ENCODE results near the gene ZNF133. TPM values are rescaled to one million over a fixed set of nuclear protein-coding genes. Genes with fewer than 3 reads are reported as not detected.

The ZNF133 gene
- total RNA-seq, 2 donors from 2014 or later, result 5.9 to 7.8 TPM

DNA sequence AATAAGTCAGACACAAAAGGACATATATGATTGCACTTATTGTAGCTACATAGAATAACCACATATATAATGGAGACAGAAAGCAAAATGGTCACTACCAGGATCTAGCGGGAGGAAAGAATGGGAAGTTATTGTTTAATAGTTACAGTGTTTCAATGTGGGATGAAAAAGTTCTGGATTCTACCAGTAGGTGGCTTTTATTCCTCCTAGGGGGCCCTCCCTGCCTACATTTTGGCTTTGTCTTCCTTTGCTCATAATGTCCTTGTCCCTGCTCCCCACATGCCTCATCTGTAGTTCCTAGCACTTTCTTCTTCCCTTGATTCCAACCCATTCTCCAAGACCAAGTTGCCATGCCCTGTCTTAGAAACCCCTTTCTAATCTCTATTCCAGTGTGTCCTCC is 16.3 kb downstream of the ZNF133 start:
- ATAC-seq, result no peak
- peaks cover 8% of the 10 kb centered on the region for H3K36me3 Mint-ChIP-seq (ENCODE audit: low read depth)

DNA sequence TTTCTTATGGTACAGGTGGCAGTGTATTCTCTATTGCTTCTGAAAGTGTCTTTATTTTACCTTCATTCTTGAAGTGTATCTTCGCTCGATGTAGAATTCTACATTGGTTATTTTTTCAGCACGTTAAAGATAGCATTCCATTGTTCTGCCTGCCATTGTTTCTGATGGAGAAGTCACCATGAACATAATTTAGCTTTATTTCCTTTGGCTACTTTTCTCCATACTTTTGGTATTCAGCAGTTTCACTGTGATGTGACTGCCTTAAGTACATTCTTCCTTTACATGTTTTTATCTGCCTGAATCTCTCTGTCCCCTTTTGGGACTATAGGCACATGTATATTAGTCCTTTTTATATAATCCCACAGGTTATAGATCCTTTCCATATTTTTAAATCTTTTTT is 19.0 kb downstream of the ZNF133 start:
- Mint-ChIP-seq H3K4me3 (no peak overlapping the region), H3K27me3 (no peaks in the 10 kb centered on the region), H3K27ac (no peak overlapping the region), H3K36me3 (ENCODE audit: low read depth) (peaks cover 3% of the 10 kb centered on the region), H3K4me1 (peaks cover 5% of the 10 kb centered on the region)
- DNase-seq (no peak), ATAC-seq (no peak)
- H3K9me3 ChIP-seq (ENCODE audit: control insufficient read depth, low read length, poor library complexity, severe bottlenecking), result no peaks in the 10 kb centered on the region

More for the DNA sequence above, 16.3 kb downstream of the ZNF133 start:
- no peaks in the 10 kb centered on the region for H3K9me3 ChIP-seq (ENCODE audit: control insufficient read depth, low read length, poor library complexity, severe bottlenecking)
- no peak for DNase-seq
- no peak overlapping the region for H3K27ac Mint-ChIP-seq
- no peaks in the 10 kb centered on the region for H3K27me3 Mint-ChIP-seq
- H3K4me1 Mint-ChIP-seq, result peaks cover 5% of the 10 kb centered on the region
- H3K4me3 Mint-ChIP-seq, result no peak overlapping the region

DNA sequence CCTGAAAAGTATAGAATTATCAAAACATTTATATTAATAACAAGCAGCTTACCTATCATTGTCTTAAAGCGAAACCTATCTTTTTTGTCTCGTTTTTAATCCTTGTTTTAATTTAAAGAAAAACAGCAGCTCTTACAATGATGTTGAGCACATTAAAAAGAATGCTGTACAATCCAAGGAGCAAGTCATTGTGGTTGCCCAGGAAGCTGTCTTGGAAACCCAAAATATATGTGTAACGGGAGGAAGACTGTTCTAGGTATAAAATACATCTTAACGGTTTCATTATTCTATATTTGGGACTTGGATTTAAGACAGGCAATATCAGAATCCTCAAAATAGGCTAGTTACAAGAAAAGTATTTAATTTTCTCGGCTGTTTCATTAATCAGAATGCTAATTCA is 21.7 kb downstream of the ZNF133 start:
- no peak for ATAC-seq
- Mint-ChIP-seq H3K27ac (no peak overlapping the region), H3K36me3 (ENCODE audit: low read depth) (peaks cover 5% of the 10 kb centered on the region), H3K27me3 (no peaks in the 10 kb centered on the region), H3K4me1 (peaks cover 3% of the 10 kb centered on the region), H3K4me3 (no peak overlapping the region)
- H3K9me3 ChIP-seq (ENCODE audit: control insufficient read depth, low read length, poor library complexity, severe bottlenecking), result no peaks in the 10 kb centered on the region
- DNase-seq, result no peak

DNA sequence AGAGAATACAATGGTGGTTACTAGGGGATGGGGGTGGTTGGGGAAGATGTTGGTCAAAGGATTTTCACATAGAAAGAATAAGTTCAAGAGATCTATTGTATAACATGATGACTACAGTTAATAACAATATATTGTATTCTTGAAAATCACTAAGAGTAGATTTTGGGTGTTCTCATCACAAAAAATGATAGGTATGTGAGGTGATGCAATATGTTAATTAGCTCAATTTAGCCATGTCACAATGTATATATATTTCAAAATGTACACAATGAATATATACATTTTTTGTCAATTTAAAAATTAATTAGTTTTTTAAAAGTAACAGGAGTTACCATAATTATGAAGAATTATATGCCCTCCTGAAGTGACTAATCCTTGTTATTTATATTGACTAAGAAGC is 22.3 kb downstream of the ZNF133 start:
- Mint-ChIP-seq H3K36me3 (ENCODE audit: low read depth) (peaks cover 5% of the 10 kb centered on the region), H3K27me3 (no peaks in the 10 kb centered on the region), H3K4me3 (no peak overlapping the region)

DNA sequence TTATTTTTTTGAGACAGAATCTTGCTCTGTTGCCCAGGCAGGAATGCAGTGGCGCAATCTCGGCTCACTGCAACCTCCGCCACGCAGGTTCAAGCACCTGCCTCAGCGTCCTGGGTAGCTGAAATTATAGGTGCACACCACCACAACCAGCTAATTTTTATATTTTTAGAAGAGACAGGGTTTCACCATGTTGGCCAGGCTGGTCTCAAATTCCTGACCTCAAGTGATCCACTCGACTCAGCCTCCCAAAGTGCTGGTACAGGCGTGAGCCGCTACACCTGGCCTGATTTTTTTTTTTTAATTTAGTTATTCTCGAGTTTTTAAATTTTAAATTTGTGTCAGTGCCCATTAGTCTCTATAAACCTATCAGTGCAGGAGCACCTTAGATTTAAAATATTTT is 24.4 kb downstream of the ZNF133 start:
- Mint-ChIP-seq H3K27me3 (no peaks in the 10 kb centered on the region), H3K36me3 (ENCODE audit: low read depth) (peaks cover 11% of the 10 kb centered on the region), H3K4me1 (no peaks in the 10 kb centered on the region), H3K4me3 (no peak overlapping the region), H3K27ac (no peak overlapping the region)
- ATAC-seq (no peak), DNase-seq (no peak)
- no peaks in the 10 kb centered on the region for H3K9me3 ChIP-seq (ENCODE audit: control insufficient read depth, low read length, poor library complexity, severe bottlenecking)

More for the DNA sequence above, 22.3 kb downstream of the ZNF133 start:
- DNase-seq (no peak), ATAC-seq (no peak)
- no peak overlapping the region for H3K27ac Mint-ChIP-seq
- H3K4me1 Mint-ChIP-seq, result no peaks in the 10 kb centered on the region
- no peaks in the 10 kb centered on the region for H3K9me3 ChIP-seq (ENCODE audit: control insufficient read depth, low read length, poor library complexity, severe bottlenecking)

DNA sequence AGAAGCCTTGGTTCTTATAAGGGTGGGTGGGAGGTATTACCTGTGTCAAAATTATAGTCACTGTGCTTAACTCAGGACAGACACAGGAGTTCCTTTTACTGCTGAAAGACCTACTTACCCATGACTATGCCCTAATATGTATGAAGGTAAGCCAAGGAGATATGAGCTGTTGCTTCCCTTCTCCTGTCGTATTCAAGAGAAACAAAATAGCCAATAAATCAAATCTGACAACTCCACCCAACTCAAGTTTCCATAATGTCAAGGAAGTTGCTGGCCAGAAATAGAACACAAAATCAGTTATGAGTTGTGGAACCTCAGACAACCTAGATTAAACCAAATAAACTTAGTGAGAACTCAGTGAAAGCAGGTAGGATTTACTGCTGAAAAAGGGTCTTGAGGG is 25.1 kb downstream of the ZNF133 start:
- DNase-seq, result no peak
- H3K36me3 Mint-ChIP-seq (ENCODE audit: low read depth), result peaks cover 11% of the 10 kb centered on the region
- no peak overlapping the region for H3K4me3 Mint-ChIP-seq
- no peaks in the 10 kb centered on the region for H3K9me3 ChIP-seq (ENCODE audit: control insufficient read depth, low read length, poor library complexity, severe bottlenecking)
- no peaks in the 10 kb centered on the region for H3K27me3 Mint-ChIP-seq
- no peak overlapping the region for H3K27ac Mint-ChIP-seq
- ATAC-seq, result no peak
- H3K4me1 Mint-ChIP-seq, result no peaks in the 10 kb centered on the region

DNA sequence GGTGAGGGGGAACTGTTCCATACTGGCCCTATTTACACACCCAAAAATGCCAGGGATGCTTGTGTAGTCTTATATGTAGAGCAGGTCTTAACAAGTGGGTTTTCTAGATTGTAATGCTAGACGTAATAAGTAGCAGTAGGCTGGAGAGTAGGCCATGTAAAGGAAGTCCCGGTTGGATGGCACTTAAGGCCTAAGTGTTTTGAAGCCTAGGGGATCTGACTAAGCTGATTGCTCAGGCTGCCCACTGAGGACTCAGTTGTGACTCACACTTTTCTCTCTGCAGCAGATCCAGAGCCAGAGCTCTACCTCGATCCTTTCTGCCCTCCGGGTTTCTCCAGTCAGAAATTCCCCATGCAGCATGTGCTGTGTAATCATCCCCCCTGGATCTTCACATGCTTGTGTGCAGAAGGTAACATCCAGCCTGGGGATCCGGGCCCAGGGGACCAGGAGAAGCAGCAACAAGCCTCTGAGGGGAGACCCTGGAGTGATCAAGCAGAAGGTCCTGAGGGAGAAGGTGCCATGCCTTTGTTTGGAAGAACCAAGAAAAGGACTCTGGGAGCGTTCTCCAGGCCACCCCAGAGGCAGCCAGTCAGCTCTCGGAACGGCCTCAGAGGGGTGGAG is 26.6 kb downstream of the ZNF133 start:
- Mint-ChIP-seq H3K36me3 (ENCODE audit: low read depth) (peaks cover 7% of the 10 kb centered on the region), H3K27ac (no peak overlapping the region), H3K4me3 (no peak overlapping the region), H3K27me3 (no peaks in the 10 kb centered on the region), H3K4me1 (no peaks in the 10 kb centered on the region)
- DNase-seq (no peak), ATAC-seq (no peak)
- H3K9me3 ChIP-seq (ENCODE audit: control insufficient read depth, low read length, poor library complexity, severe bottlenecking), result no peaks in the 10 kb centered on the region

DNA sequence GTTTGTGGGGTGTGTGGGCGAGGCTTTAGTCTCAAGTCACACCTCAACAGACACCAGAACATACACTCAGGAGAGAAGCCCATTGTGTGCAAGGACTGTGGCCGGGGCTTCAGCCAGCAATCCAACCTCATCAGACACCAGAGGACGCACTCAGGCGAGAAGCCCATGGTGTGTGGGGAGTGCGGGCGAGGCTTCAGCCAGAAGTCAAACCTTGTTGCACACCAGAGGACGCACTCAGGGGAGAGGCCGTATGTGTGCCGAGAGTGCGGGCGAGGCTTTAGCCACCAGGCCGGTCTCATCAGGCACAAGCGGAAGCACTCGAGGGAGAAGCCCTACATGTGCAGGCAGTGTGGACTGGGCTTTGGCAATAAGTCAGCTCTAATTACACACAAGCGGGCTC is 27.8 kb downstream of the ZNF133 start:
- Mint-ChIP-seq H3K36me3 (ENCODE audit: low read depth) (peaks cover 7% of the 10 kb centered on the region), H3K4me1 (no peaks in the 10 kb centered on the region), H3K27ac (no peak overlapping the region), H3K4me3 (no peak overlapping the region), H3K27me3 (no peaks in the 10 kb centered on the region)
- ATAC-seq (no peak), DNase-seq (no peak)
- no peaks in the 10 kb centered on the region for H3K9me3 ChIP-seq (ENCODE audit: control insufficient read depth, low read length, poor library complexity, severe bottlenecking)

DNA sequence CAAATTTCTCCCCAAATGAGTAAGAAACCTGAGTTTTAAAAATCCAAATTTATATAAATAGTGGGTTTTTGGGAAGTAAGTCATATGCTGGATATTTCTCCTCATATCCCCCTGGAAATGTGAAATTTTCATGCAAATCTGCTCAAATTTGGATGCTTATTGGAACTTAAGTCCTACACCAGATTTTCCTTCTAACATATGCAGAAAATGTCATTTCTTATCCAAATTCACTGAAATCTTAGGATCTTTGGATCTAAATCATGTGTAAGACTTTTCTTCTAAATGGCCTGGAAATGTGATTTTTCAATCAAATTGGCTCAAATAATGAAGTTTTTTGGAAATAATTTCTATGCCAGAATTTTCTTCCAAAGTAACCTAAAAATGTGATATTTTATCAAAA is 33.0 kb downstream of the ZNF133 start:
- Mint-ChIP-seq H3K36me3 (ENCODE audit: low read depth) (peaks cover 2% of the 10 kb centered on the region), H3K4me3 (no peak overlapping the region), H3K27me3 (no peaks in the 10 kb centered on the region), H3K27ac (no peak overlapping the region), H3K4me1 (no peaks in the 10 kb centered on the region)
- no peaks in the 10 kb centered on the region for H3K9me3 ChIP-seq (ENCODE audit: control insufficient read depth, low read length, poor library complexity, severe bottlenecking)
- no peak for ATAC-seq
- no peak for DNase-seq

DNA sequence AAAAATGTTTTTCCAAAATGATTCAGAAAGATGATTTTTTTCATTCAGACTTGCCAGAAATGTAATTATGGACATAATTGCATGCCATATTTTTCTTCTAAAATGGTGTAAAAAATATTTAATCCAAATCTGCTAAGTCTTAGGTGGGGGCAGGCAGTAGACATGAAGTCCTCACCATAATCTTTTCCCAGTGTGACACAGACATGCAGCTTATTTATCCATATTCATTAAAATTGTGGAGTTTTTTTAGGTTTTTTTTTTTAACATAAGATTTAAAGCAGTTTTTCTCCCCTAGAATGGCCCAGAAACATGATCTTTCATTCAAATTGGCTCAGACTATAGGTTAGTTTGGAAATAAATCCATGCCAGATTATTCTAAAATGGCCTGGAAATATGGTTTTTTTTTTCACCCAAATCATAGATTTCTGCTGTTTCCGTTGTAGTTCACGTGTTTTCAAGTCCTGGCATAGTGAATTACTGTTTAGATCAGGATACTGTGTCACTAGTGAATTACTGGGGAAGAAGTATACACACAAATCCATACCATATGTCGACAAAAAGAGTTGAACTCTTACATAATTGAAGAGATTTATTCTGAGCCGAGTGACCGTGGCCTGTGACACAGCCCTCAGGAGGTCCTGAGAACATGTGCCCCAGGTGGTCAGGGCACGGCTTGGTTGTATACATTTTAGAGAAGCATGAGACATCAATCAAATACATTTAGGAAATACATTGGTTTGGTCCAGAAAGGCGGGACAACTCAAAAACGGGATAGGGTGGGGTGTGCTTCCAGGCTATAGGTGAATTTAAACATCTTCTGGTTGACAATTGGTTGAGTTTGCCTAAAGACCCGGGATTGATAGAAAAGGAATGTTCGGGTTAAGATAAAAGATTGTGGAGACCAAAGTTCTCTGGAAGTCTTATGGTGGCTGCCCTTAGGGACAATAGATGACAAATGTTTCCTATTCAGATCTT is 33.9 kb downstream of the ZNF133 start:
- Mint-ChIP-seq H3K27ac (no peak overlapping the region), H3K27me3 (no peaks in the 10 kb centered on the region), H3K4me1 (no peaks in the 10 kb centered on the region), H3K4me3 (no peak overlapping the region), H3K36me3 (ENCODE audit: low read depth) (peaks cover under 1% of the 10 kb centered on the region)
- no peaks in the 10 kb centered on the region for H3K9me3 ChIP-seq (ENCODE audit: control insufficient read depth, low read length, poor library complexity, severe bottlenecking)
- ATAC-seq, result no peak
- DNase-seq, result no peak

DNA sequence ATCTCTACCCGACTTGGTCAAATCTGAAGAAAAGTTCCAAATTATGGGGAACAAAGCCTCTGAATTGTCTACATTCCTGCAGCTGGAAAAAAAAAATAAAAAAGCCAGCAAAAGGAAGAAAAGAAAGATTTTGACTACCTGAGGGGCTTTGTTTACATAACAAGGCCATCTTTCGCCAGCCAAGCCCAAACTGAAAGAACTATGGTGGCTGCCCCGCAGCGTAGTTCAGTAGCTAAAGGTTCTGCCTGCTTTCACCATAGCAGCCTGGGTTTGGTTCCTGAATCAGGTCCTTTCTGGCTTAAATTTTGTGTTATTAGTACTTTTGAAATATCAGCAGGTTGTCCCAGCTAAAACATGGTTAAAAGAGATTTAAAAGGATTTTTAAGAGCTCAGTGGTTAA is 35.4 kb downstream of the ZNF133 start:
- no peak for DNase-seq
- Mint-ChIP-seq H3K36me3 (ENCODE audit: low read depth) (no peaks in the 10 kb centered on the region), H3K4me1 (no peaks in the 10 kb centered on the region), H3K27me3 (no peaks in the 10 kb centered on the region), H3K4me3 (no peak overlapping the region), H3K27ac (no peak overlapping the region)
- no peaks in the 10 kb centered on the region for H3K9me3 ChIP-seq (ENCODE audit: control insufficient read depth, low read length, poor library complexity, severe bottlenecking)
- no peak for ATAC-seq

DNA sequence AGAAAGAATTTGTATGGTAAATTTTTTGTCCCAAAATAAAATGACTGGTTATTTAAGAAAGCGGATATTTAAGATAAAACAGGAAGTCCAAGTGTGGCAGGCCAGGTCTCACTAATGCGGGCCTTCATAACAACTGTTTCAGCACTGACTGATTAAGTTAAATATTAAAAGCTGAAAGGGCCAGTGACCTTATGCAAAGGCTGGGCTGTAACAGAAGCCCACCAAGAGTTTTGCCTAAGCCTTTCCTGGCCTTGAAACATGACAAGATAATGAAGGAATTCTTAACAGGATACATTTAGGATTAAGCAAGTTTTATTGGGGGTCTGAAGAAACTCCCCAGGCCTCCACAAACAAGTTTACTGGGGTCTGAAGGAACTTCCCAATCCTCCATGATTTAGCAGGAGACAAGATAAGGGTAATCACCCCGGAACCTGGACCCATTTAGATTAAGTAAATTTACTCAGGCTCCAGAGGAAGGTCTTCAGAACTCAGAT is 36.3 kb downstream of the ZNF133 start:
- no peaks in the 10 kb centered on the region for H3K9me3 ChIP-seq (ENCODE audit: control insufficient read depth, low read length, poor library complexity, severe bottlenecking)
- H3K4me1 Mint-ChIP-seq, result no peaks in the 10 kb centered on the region
- DNase-seq (no peak), ATAC-seq (no peak)
- no peak overlapping the region for H3K4me3 Mint-ChIP-seq
- no peaks in the 10 kb centered on the region for H3K36me3 Mint-ChIP-seq (ENCODE audit: low read depth)
- H3K27me3 Mint-ChIP-seq, result no peaks in the 10 kb centered on the region
- H3K27ac Mint-ChIP-seq, result no peak overlapping the region

DNA sequence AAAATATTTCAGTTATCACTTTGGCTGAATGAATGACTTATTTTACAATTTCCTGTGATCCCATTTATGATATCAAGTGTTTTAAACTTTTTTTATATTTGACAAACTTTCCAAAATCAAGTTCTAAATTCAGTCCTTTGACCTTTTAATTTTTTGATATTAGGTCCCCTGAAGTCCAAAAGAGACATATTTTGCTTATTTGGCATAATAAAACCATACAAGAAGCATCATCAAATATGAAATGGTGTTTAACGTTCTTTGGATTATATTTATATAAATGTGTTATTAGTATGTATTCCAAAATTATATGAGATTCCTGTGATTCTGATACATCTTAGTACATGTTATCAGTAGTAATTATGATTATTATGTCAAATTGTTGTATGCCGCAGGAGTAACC is 38.7 kb downstream of the ZNF133 start:
- H3K4me3 Mint-ChIP-seq, result no peak overlapping the region
- no peaks in the 10 kb centered on the region for H3K27me3 Mint-ChIP-seq
- peaks cover 11% of the 10 kb centered on the region for H3K9me3 ChIP-seq (ENCODE audit: control insufficient read depth, low read length, poor library complexity, severe bottlenecking)
- ATAC-seq (no peak), DNase-seq (no peak)
- H3K36me3 Mint-ChIP-seq (ENCODE audit: low read depth), result no peaks in the 10 kb centered on the region
- no peaks in the 10 kb centered on the region for H3K4me1 Mint-ChIP-seq
- no peak overlapping the region for H3K27ac Mint-ChIP-seq

Data from T-helper 17 cell (primary cell).